H1 (cell line): Measurements from ENCODE around the gene USP43. TPM values are rescaled to one million over a fixed set of nuclear protein-coding genes. Genes with fewer than 3 reads are reported as not detected.

Experiments used
- GABPA ChIP-seq: IDR thresholded peaks from 2 replicates; pipeline ENCODE4 v1.6.1; 2011; ENCODE audit warnings: mild to moderate bottlenecking, low read length, moderate library complexity, borderline replicate concordance; ENCODE audit not compliant: insufficient read depth
- SAP30 ChIP-seq: fragments of 300-600 bp; sonication (generic); IDR thresholded peaks from 2 replicates; pipeline ENCODE4 v1.7.1; 2012; ENCODE audit warnings: low read length, moderate library complexity, mild to moderate bottlenecking, inconsistent platforms; ENCODE audit not compliant: insufficient read depth, insufficient replicate concordance
- polyA plus RNA-seq, 7 experiments: library from polyadenylated mRNA; depleted of rRNA in 3 of 7; stranded (reverse) in 5 of 7; unstranded in 2 of 7; fragments of >200 nt in 5 of 7; fragments of 200-250 nt in 2 of 7; gene quantifications; 1 replicate in 5 of 7; 2 replicates in 1 of 7; 4 replicates in 1 of 7; pipeline versions ENCODE4 v1.2.1 to v1.2.3, GENCODE V29; 2011 to 2013; ENCODE audit warnings: missing spikeins in 2 of 7, mixed read lengths in 2 of 7
- total RNA-seq: library from RNA; stranded (reverse); fragmentation: NEBNext Ultra II Directional; extraction: Animal tissue kit (Norgen Biotek cat#: 25700); gene quantifications from 2 replicates; pipeline ENCODE4 v1.2.1, GENCODE V29; 2021

Gene USP43
- total and polyA plus RNA-seq, 2 of the 8 experiments (the other 6 are each of a cell fraction or from before 2014, with no cell fraction given): 3.0 to 7.2 TPM

GRCh38 chr17:9645851-9646545 is 681 bp downstream of the USP43 start (continued):
- no peak for TF ChIP-seq GABPA
- peak; percentile 57 for TF ChIP-seq SAP30
